ACC112 (cell line): ENCODE measurements around the gene MYRF.

Source experiments
- H2AFZ ChIP-seq: fragments of 200-600 bp; sonication (generic); one replicate; pipeline ENCODE4 v1.6.0; 2017; ENCODE audit warnings: antibody characterized with exemption, low read length; ENCODE audit not compliant: unreplicated experiment
- H3K27ac ChIP-seq: fragments of 200-600 bp; sonication (generic); 2 replicates; pipeline ENCODE4 v1.5.1; 2014; ENCODE audit warnings: low read depth, mild to moderate bottlenecking, antibody characterized with exemption, low read length, moderate library complexity
- H3K27me3 ChIP-seq: fragments of 200-600 bp; sonication (generic); 2 replicates; pipeline ENCODE4 v1.6.1; 2014; ENCODE audit warnings: mild to moderate bottlenecking, antibody characterized with exemption, low read length, moderate library complexity, mixed read lengths; ENCODE audit not compliant: insufficient read depth
- H3K36me3 ChIP-seq: fragments of 200-600 bp; sonication (generic); 2 replicates; pipeline ENCODE4 v1.6.1; 2016; ENCODE audit warnings: mild to moderate bottlenecking, antibody characterized with exemption, low read length, moderate library complexity, mixed read lengths; ENCODE audit not compliant: insufficient read depth
- H3K4me1 ChIP-seq: fragments of 200-600 bp; sonication (generic); one replicate; pipeline ENCODE4 v1.6.1; 2016; ENCODE audit warnings: low read length, mixed read lengths; ENCODE audit not compliant: insufficient read depth, unreplicated experiment, control insufficient read depth
- H3K4me3 ChIP-seq: fragments of 200-600 bp; sonication (generic); 2 replicates; pipeline ENCODE4 v1.5.1; 2014; ENCODE audit warnings: mild to moderate bottlenecking, low read depth, low read length
- H3K79me2 ChIP-seq: fragments of 200-600 bp; sonication (generic); one replicate; pipeline ENCODE4 v1.6.0; 2016; ENCODE audit warnings: low read length; ENCODE audit not compliant: control insufficient read depth, unreplicated experiment, insufficient read depth

Gene MYRF

GRCh38 chr11:61828379-61828628 is 75.9 kb downstream of the MYRF start:
- Histone ChIP-seq H3K4me3 (peak overlapping the region; percentile 88), H3K27ac (no peak overlapping the region), H3K36me3 (no peaks in the 10 kb centered on the region), H3K79me2 (peaks cover 33% of the 10 kb centered on the region), H3K4me1 (peaks cover 17% of the 10 kb centered on the region), H3K27me3 (no peaks in the 10 kb centered on the region), H2AFZ (no peak overlapping the region)

DNA sequence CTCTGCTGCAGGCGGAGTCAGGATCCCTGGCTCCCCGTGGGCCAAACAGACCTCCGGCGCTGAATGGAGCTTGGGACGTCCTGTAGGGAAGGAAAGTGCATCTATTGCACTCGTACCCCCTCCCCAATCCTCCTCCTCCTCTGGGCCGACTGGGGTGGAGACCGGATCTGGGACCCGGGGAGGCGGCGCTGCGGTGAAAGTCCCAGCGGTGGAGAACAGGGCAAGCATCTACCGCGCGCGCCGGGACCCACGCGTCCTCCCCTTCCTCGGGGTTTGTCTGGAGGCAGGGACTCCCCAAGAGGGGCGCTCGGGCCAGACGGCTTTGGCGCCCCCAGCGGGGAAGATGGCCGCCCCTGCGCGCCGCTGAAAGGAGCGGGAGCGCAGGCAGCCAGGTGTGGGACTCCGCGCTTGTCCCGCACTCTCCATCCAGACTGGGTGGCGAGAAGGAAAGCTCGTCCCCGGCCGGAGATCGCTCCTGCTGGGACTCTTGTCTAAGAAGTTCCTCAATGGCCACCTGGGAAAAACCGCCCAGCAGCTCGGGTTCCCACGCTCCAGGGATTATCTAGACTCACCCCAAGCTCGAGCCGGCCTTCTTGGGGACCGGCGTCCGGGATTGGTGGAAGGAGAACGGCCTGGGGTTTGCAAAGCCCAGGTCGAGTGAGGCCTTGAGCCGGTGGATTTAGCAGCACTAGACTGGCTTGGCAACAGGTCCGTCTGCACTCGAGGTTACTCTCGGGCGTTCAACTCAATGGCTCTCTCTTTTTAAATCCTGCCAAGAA is 76.4 kb downstream of the MYRF start:
- Histone ChIP-seq H3K4me3 (peak overlapping the region; percentile 88), H2AFZ (peak overlapping the region; percentile 29)

GRCh38 chr11:61829806-61830205 is 77.4 kb downstream of the MYRF start:
- Histone ChIP-seq H2AFZ (no peak overlapping the region), H3K36me3 (no peaks in the 10 kb centered on the region), H3K79me2 (peaks cover 33% of the 10 kb centered on the region), H3K27ac (no peak overlapping the region), H3K27me3 (no peaks in the 10 kb centered on the region), H3K4me1 (peaks cover 30% of the 10 kb centered on the region), H3K4me3 (peak overlapping the region; percentile 88)

More for the DNA sequence above, 76.4 kb downstream of the MYRF start:
- Histone ChIP-seq H3K27me3 (no peaks in the 10 kb centered on the region), H3K79me2 (peaks cover 33% of the 10 kb centered on the region), H3K27ac (no peak overlapping the region), H3K36me3 (no peaks in the 10 kb centered on the region), H3K4me1 (peaks cover 21% of the 10 kb centered on the region)

DNA sequence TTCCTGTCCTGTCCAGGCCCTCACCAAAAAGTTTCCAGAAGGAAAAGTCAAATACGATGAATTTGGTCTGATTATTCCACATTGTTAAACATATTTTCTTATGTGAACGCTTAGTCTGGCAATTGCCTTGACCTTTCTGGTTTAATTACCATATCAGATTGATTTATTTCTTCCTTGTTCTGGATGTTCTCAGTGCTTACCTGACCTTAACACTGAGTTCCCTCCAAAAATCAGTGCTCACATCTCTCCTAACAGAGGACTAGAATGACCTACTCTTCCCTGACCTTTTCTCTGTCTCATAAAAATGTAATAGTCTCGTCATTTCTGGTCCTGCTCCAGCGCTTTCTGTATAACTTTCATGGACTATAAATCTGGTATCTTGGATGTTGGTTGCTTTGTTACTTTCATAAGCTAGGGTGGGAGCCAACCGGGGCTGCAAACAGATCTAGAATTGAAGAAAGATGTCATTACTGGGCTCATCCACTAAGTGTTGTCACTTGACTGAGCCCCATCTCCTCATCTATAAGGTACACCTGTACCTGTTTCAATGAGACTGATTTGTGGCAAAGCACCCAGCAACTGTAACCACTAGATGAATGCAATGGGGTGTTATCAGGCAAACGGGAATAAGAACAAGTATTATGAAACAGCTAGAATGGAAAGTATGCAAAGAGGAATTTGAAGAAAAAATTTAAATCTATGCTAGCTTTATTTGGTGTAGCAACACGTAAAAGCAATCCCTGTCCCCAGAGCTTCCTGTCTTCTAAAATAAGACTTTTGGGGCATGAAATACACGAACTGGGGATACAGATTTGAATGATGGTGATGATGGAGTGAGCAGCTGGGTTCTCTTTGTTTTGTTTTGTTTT is 78.0 kb downstream of the MYRF start:
- Histone ChIP-seq H3K4me1 (peaks cover 36% of the 10 kb centered on the region), H3K79me2 (peaks cover 33% of the 10 kb centered on the region), H3K36me3 (no peaks in the 10 kb centered on the region), H3K27me3 (no peaks in the 10 kb centered on the region), H3K4me3 (peak overlapping the region; percentile 88), H3K27ac (no peak overlapping the region), H2AFZ (no peak overlapping the region)

- peaks cover 33% of the 10 kb centered on the region for H3K79me2 ChIP-seq
- no peak overlapping the region for H3K27ac ChIP-seq
- H3K36me3 ChIP-seq: no peaks in the 10 kb centered on the region
- H3K4me3 ChIP-seq: no peak overlapping the region
- no peak overlapping the region for H2AFZ ChIP-seq
- H3K27me3 ChIP-seq: no peaks in the 10 kb centered on the region
- peaks cover 41% of the 10 kb centered on the region for H3K4me1 ChIP-seq
These were observed 79.8 kb downstream of the MYRF start for GRCh38 chr11:61832207-61832606.

DNA sequence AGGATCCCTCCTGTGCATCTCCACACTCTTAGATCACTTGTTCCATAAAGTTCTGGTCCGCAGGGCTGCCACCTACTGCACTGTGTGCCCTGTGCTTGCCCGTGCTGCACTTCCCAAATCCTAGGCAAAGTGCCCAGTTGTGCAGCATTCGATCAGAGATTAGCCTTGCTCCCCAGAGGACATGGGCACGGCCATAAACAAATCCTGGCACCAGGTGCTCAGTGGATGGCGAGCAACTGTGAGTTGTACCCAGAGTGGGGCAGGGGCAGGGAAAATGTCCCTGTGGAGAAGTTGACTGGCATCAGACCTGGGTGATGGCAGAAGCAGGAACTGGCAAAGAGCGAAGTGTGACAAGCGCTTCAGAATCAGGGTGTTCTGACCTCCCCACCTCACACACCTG is 80.3 kb downstream of the MYRF start:
- H2AFZ ChIP-seq: no peak overlapping the region
- no peaks in the 10 kb centered on the region for H3K36me3 ChIP-seq
- no peak overlapping the region for H3K4me3 ChIP-seq
- H3K27ac ChIP-seq: no peak overlapping the region
- H3K4me1 ChIP-seq: peaks cover 41% of the 10 kb centered on the region
- no peaks in the 10 kb centered on the region for H3K27me3 ChIP-seq
- peaks cover 33% of the 10 kb centered on the region for H3K79me2 ChIP-seq

DNA sequence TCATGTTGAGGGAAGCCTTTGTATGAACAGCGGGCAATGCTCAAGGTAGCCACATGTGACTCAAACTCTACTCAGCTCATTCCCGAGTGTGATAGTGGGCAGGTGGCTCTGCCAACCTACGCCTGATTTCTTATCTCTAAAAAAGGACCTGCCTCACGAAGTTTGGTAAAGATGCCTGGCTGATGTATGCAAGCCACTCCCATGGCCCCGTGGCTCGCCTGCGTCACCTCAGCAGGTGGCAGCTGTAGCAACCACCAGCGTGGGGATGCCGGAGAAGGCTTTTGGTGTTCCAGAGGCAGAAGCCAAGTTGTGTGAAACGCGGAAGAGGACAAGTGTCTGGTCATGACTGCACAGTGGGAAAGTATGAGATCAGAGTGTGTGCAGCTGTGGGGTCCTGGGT is 81.0 kb downstream of the MYRF start:
- Histone ChIP-seq H2AFZ (no peak overlapping the region), H3K36me3 (0 out of 2 replicates have a peak, but pooled peaks cover 5% of the 10 kb centered on the region), H3K79me2 (peaks cover 33% of the 10 kb centered on the region), H3K4me1 (peaks cover 41% of the 10 kb centered on the region), H3K27me3 (no peaks in the 10 kb centered on the region), H3K4me3 (no peak overlapping the region), H3K27ac (no peak overlapping the region)

DNA sequence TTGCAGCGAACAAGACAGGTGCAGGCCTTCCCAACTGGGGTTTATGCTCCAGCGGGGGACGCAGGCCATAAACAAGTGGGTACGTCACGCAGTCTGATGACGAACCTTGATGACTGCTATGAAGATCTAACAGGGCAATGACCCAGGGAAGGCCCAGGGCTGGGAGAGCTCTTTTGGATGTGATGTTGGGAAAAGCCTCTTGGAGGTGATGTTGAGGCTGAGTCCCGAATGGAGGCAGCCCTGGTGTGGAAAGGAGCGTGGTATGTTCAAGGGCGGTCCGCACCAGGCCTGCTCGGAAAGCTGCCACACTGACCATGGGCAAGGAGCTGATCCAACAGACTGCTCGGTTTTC is 81.5 kb downstream of the MYRF start:
- Histone ChIP-seq H3K4me1 (peaks cover 41% of the 10 kb centered on the region), H3K36me3 (0 out of 2 replicates have a peak, but pooled peaks cover 5% of the 10 kb centered on the region), H3K27ac (peak overlapping the region; percentile 70; the same call in 1 of the 2 replicates)

DNA sequence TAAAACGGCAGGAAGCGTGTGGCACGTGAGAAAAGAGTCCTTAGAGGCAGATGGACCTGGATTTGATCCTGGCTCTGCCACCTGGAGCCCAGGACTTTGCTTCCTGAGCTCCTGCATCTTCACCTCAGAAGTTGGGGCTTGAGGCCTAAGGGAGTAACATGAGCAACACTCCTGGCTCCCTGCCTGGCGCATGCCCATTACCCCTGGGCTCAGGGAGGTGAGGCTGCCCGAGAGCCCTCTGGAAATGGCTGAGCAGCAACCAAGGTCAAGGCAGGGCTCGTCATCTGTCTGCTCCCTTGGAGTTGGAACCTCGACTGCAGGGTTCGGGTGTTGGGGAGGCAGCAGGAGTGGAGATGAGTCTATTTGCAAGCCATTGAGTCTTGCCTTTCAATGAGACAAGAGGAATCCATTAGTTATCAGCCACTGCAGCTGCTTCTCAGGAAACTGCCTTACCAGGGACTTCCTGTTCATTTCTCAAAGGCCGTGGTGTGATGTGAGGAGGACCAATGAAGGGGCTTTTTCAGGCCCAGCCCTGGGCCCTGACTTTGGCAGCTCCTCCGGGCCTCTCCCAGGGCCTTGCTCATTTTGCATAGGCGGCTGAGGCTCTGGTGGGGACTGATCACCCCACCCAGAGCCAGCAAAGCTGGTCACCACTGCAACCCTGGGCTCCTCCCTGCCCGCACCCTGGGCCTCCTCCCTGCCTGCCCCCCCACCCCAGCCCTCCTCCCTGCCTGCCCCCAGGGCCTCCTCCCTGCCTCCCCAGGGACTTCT is 82.0 kb downstream of the MYRF start:
- H2AFZ ChIP-seq: no peak overlapping the region
- H3K4me1 ChIP-seq: peaks cover 36% of the 10 kb centered on the region
- peaks cover 5% of the 10 kb centered on the region; the same call in 1 of the 2 replicates for H3K36me3 ChIP-seq
- H3K27ac ChIP-seq: peak overlapping the region; percentile 70
- no peaks in the 10 kb centered on the region for H3K27me3 ChIP-seq
- H3K4me3 ChIP-seq: no peak overlapping the region
- peaks cover 25% of the 10 kb centered on the region for H3K79me2 ChIP-seq

More for the DNA sequence above, 81.5 kb downstream of the MYRF start:
- no peak overlapping the region for H3K4me3 ChIP-seq
- H2AFZ ChIP-seq: no peak overlapping the region
- peaks cover 31% of the 10 kb centered on the region for H3K79me2 ChIP-seq
- H3K27me3 ChIP-seq: no peaks in the 10 kb centered on the region

DNA sequence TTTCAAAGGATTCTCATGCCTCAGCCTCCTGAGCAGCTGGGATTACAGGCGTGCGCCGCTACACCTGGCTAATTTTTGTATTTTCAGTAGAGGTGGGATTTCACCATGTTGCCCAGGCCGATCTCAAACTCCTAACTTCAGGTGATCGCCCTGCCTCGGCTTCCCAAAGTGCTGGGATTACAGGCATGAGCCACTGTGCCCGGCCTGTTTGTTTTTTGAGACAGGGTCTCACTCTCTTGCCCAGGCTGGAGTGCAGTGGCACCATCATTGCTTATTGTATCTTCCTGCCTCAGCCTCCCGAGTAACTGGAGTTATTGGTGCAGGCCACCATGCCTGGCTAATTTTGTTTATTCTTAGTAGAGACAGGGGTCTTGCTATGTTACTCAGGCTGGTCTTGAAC is 83.8 kb downstream of the MYRF start:
- Histone ChIP-seq H3K36me3 (peaks cover 17% of the 10 kb centered on the region; the same call in 1 of the 2 replicates), H3K79me2 (peaks cover 9% of the 10 kb centered on the region), H3K27ac (no peak overlapping the region)

More for the DNA sequence above, 83.8 kb downstream of the MYRF start:
- Histone ChIP-seq H3K4me3 (no peak overlapping the region), H3K27me3 (no peaks in the 10 kb centered on the region), H3K4me1 (peaks cover 25% of the 10 kb centered on the region), H2AFZ (no peak overlapping the region)
